NK-92 (cell line): ENCODE data around the gene SRGN.

ENCODE experiments used
- DNase-seq: peaks from one replicate; lab custom pipeline; 2025; ENCODE audit not compliant: unreplicated experiment; lab: John Stamatoyannopoulos, UW

Gene SRGN

DNA sequence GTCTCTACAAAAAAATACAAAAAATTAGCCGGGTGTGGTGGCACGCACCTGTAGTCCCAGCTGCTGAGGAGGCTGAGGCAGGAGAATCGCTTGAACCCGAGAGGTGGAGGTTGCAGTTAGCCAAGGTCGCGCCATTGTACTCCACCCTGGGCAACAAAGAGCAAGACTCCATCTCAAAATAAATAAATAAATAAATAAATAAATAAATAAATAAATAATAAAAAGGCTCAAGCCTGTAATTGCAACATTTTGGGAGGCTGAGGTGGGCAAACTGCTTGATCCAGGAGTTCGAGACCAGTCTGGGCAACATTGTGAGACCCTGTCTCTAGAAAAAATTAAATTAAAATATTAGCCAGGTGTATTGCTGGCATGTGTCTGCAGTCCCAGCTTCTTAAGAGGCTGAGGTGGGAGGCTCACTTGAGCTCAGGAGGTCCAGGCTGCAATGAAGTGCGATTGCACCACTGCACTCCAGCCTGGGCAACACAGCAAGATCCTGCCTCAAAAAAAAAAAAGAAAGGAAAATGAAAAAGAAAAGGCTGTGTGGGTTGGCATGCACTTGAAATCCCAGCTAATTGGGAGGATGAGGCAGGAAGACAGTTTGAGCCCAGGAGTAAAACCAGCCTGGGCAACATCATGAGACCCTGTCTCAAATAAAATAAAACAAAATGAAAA lies 27.6 kb upstream of the SRGN start:
- no peak for DNase-seq

DNA sequence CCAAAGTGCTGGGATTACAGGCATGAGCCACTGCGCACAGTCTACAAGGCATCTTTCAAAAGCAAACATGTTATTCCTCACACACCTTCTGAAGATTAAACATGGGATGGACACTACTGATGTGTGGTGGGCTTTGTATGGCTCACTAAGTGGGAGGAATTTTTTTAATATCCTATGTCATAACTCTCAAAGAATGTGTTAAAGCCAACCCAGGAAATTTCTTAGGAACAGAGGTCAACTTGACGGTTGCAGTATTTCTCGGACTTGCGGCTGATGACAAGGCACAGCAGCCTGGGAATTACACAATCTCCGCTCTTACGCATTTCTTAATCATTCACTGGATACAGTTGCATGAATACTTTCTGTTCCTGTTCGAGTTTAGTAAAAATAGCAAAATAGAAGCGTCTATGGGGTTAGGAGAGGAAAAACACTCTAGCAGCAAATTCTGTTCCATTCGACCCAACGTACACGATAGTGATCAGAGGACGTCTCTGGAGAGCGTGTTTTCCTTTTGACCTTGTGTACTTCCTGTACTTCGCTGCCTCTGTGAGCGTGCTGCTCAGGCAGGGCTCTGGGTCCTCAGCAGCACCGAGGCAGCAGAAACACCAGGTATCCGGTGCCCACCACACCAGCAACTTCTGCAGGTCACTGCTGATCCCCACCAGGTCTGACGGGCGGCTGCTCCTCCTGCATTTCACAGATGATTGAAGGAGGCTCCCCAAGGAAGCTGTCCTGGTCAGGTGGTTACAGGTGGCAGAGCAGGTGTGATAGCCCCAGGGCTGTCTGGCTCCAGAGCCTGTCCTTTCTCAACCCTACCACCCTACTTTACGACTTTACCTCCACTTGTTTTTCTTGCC lies 26.4 kb upstream of the SRGN start:
- no peak for DNase-seq

DNA sequence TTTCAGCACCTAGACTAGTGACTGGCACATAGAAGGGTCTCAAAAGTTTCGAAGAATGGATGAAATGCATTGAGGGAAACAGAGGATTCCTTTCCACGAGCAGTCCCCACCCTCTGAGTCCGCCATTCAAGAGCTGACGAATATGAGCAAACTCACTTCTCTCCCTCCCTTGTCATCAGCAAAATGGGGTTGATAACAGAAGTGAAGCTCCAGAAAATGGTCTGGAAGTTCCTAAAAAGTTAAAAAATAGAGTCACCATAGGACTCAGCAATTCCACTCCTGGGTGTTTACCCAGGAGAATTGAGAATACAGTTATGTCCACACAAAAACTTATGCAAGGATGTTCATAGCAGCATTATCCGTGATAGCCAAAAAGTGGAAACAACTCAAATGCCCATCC lies 25.0 kb upstream of the SRGN start:
- no peak for DNase-seq

DNA sequence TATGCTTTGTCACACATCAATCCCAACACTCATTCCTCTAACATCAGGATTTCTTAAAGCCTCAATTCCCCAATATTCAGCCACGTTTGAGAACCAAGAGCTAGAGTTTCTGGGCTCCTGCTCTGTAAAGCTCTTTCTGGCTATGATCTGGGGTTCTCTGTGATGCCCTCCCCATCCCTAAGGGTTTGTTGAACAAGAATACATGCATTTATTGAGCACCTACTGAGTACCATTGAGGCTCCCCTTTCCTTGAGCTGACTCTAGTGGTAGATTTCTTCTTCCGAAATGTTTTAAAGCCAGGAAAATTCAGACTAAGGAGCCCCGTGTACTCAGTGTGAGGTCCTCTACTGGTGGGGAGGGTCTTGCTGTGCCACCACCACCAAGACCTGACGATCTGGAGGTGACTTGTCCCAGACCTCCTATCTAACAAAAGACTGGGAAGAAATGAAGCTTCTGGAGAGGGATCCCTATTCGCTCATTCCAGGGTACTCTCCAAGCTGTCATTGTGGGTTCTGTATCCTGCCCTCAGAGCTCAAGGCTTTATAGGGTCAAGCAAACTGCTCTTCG lies 23.1 kb upstream of the SRGN start:
- no peak for DNase-seq

DNA sequence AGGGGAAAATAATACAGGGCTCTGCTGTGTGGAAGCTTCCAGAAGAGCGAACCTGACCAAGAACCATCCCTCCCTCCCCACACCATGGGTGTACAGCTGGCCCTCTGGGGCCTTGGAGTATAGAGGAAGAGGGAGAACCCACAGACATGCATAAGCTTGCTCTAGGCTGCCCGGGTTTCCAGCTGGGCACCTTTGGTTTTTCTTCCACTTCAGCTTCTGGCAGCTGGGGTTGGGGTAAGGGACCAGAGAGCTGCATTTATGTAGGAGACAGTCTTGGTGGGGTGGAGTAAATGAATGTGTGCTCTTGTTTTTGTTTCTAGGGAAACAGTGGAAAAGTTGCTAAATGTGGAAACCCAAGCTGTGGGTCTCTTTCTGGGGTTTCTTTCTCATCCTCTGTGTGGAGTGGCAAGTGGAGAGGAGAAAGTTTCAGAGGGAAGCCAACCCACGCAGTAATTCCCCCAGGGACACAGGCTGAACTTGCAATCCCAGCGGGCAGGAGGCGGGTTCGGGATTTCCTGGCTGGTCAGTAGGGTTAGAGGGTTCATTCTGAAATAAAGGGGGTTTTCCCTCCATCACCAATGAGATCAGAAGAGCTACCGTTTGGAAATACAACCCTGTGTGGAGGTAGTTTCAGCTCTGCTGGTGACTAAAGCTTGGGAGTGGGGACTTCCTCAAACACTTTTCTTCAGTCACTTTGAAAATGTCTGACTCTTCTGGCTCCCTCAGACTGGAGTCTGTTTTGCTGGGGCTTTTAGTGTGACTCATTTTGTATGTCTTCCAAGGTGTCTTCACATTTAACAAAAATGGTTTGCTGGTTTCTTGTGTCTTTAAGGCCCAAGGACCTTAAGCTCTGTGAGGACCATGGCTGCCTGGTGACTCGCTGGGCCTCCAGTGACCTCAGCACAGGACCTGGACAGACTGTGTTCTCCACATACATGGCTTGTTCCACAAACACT lies 22.2 kb upstream of the SRGN start:
- no peak for DNase-seq

DNA sequence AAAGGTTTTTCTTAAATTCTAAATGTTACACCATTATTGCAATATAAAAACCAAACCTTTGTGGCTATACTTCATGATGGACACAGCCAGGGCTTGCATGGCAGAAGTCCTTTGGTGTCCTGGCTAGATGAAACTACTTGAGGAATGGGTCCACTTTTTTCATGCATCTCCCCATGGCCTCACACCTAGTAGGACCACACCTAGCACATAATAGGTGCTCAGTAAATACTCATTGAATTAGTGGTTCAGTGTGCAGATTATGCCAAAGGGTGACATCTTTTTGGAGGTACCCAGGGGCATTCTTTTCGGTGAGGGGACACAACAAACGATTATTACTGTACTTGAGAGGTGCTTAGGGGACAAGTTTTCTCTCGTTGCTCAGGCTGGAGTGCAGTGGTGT lies 20.7 kb upstream of the SRGN start:
- DNase-seq: no peak

DNA sequence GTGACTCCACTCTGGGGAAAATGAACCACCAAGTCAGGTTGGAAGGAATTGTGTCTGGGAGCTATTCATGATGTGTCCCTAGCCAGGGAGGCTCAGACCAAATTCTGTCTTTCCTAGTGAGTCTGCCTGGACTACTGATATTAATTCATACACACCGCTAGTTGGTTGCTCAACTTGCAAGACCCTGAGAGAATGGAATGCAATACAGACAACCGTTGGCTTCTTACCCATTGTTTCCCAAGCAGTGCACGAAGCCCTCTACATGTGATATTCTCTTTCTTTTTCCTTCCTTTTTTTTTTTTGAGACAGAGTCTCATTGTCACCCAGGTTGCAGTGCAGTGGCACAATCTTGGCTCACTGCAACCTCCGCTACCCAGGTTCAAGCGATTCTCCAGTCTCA lies 19.4 kb upstream of the SRGN start:
- DNase-seq: no peak

DNA sequence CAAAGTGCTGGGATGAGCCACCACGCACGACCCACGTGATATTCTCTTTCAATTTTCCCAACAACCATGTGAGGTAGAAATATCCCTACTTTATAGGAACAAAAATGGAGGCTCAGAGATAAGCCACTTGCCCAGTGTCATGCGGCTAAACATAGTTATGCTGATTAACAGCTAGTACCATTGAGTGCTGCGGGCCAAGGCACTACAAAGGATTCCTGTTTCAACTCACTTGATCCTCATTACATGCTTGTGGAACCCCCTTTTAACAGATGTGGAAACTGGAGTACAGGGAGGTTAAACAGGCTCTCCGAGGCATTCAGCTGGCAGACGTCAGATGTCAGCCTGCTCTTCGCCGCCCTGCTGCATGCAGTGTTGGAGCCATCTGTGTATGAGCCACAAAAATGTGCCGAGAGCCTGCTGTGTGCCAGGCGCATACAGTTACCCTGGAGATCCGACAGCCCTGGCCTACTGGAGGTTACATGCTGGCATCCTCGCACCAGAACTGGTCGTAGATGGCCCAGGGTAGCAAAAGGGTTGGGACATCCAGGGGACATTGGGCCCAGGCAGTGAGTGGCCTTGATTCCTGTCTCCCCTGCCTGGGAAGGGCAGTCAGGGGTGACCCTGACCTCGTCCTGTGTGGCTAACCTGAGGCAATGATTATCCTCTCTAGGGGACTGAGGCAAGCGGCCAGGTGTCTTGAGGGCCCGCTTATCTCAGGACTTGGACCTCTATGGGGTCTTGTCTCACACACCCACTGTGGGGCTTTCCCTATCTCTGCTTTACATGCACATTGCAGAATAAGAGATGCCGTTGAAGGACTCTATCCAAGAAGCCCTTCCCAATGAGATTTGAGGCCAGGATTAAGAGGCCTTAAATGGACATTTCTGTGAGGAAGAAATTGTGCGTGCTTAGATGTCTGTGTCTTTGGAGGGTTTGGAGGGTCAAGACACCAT lies 18.5 kb upstream of the SRGN start:
- no peak for DNase-seq

DNA sequence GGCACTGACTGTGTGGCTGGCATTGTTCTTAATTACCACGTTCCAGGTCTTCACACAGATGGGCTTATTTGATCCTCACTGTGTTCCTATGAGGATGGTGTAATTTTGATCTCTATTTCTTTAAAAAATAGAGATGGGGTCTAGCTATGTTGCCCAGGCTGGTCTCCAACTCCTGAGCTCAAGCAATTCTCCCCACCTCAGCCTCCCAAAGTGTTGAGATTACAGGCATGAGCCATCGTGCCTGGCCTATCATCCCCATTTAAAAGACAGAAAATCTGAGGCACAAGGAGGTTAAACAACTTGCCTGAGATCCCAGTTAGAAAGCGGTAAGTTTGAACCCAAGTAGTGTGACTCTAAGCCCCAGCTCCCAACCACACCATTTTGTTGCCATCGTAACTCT lies 17.0 kb upstream of the SRGN start:
- no peak for DNase-seq

DNA sequence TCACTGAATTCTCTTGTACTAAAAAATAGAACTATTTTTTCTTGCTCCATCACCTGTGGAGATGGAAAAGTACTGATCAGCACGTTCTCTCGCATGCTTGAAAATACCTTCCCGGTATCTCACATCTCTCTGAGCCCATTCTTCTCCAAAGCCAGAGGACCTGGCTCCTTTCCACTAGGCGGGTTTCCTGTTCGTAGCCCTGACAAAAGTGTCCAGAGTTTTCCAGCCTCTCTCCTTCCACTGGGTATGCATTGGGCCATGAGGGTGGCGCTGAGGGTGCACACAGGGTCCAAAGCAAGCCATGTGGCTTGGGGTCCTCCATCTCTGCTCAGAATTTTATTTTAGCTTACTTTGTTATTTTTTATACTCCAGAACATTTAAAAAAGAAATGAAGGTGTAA lies 16.3 kb upstream of the SRGN start:
- DNase-seq: no peak

DNA sequence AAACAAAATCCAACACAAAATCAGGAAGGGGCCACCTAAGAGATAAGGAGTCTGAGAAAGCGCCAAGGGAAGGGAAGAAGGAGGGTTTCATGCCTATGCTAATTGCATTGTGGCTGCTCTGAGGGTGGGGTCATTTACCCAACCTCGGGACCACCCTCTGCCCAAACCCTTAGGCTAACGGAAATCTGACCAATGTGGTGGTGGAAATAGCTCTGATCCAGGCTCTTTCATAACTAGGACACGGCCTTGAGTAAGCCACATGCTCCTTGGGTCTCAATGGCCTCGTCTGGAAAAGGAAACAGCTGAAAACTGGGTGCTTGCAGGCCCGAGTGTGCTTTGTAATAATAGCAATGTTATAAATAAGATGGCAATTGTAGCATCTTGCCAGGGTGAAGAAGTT lies 14.9 kb upstream of the SRGN start:
- no peak for DNase-seq

DNA sequence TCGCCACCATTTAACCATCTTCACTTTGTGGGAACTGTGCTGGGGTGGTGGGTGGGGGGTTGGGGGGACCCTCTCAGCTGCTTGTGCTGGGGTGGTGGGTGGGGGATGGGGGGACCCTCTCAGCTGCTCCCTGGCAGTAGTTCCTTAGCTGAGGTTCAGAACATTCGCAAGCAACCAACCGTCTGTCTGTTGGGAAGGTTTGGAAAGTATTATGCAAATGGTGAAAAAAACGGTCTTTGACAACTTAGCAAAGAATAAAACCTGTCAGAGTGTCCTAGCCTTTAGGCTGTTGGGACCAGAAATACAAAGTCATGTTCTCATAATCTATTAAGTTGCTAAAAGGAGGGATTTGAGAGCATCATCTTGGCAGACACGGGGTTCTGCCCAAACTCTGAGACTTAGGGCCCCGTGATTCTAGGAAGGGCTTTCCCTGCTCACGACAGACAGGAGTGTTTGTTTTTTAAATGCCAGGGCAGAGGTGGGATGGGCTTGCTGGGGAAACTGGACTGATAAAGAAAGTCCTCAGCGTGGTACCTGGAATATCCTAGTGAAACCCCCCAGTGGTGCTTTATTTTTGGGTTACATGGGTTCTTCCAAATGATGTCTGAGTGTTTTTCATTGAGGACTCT lies 14.1 kb upstream of the SRGN start:
- no peak for DNase-seq

DNA sequence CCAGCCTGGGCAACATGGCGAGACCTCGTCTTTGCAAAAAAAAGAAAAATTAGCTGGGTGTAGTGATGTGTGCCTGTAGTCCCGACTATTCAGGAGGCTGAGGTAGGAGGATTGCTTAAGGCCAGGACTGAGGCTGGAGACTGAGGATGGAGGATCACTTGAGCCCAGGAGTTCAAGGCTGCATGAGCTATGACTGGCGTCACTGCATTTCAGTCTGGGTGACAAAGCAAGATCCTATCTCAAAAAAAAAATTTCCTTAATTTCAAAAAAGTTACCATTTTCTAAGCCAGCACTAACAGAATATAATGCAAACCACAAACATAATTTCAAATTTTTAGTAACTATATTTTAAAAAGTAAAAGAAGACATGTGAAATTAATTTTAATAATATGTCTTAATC lies 13.4 kb upstream of the SRGN start:
- no peak for DNase-seq

DNA sequence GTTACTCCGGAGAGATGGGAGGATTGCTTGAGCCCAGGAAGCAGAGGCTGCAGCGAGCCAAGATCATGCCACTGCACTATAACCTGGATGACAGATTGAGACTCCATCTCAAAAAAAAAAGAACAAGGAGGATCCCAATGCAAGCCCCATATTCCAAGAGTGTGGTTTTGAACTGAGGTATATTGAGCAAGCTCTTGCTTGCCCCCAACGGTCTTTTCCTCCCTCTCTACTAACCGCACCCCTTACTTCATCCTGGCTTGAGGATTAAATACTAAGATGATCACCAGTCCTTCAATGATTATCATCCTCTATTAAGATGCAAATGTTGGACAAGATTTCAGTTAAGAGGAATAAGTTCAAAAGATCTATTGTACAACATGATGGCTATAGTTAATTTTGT lies 12.5 kb upstream of the SRGN start:
- no peak for DNase-seq

DNA sequence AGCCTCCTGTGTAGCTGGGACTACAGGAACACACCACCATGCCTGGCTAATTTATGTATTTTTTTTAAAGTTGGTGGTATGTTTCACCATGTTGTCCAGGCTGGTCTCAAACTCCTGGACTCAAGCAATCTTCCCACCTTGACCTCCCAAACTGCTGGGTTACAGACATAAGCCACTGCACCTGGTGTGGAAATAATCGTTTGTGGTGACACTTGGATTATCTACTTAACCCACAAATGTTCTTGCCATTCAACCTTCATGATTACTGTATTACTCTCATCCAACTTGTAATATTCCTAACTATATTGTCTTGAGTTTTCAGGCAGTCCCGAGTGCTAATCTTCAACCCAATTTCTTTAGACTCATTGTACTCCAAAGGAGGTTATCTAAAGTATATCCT lies 9.6 kb upstream of the SRGN start:
- DNase-seq: no peak

DNA sequence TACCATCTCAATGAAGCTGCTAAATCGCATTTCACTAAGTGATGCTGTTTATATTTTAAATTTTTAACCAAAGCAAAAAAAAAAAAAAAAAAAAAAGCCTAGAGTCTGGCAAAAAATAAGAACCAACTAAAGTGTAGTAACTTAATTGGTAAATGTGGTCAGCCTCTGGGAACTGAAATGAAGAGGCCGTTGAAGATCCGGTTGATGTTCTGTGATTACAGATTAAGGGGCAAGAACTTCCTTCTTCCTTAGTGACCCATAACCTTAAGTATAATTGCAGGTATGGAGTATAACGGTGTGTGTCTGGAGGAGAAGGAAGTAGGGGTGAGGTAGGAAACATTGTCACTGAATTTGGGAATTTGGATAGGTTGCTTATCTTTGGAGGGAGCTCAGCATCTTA lies 7.7 kb upstream of the SRGN start:
- DNase-seq: no peak

DNA sequence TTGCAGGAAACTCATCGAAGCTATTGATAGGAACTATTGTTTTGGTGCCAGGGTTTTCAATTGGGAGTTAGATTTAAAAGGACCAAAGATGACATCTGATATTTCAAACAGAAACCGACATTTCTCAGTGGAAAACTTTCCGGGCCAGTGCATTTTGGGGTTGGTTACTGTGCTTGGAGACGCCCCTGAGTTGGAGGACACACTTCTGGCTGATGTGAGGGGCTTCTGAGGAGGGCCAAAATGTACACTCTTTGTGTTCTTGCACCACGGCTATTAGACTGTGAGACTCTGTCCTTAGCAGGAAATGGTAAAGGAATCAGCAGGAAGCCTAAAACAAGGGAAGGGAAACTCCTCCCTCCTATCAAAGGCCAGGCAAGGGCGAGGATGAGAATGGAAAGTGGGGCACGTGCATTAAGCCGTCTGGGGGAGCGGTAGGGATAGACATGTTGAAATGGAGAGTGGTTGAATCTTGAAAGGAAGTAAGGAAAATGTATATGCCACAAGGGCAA lies 1.8 kb upstream of the SRGN start:
- DNase-seq: no peak

DNA sequence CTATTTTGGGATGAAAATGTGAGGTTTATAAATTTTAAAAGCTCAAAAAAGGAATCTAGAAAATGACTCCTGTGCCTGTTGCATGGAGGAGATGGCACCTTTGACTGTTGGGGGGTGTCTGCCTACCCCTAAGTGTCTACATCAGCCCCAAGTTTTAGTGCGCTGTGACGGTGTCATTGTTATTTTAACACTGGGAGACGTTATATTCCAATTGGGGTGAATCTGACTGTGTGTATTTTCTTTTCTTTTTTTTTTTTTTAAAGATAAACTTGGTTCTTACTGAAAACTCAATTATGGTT lies 517 bp downstream of the SRGN start:
- no peak for DNase-seq

DNA sequence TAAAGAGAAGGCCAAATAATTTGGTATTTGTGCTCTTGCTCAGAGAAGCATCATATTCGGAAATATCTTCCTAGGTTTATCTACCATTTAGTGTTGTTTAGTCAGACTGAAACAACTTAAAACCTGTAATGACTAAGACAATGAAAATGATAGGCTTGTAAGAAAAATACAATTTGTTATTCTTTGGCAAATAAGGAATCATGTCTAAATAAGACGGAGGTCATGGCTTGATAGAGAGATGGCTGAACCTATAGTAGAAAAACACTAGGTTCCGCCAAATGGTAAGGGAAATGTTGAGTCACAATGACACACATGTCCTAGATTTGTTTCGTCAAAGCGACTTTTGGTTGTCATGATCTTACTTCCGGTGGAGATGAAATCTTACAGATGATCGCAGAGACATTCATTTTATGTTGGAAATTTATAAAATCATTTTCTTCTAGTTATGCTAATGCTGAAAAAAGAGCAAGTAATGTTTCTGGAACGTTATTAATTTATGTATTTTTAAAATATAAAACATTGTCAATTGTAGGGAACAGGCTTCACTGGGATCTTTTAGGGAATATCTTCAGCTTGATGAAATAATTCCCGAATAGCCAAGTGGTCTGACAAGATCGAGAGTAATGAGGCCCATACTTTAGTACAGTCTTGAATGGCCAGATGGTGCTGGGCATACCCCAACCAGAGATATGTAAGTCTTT lies 1.0 kb downstream of the SRGN start:
- DNase-seq: no peak
